Left lobe of liver (tissue), 1 donor: ENCODE results near the gene ZNF266. TPM values are rescaled to one million over a fixed set of nuclear protein-coding genes. Genes with fewer than 3 reads are reported as not detected.

Experiments
- total RNA-seq: library from RNA; stranded (reverse); gene quantifications from one replicate; pipeline ENCODE4 v1.2.1, GENCODE V29; 2021
- donor health status: DM: no; HTN: yes; CAD: no.

Gene ZNF266
- total RNA-seq, 1 donor from 2014 or later, result 6.4 TPM

Other genes with a start within 250 kb of the ZNF266 start
- not detected for gene OR7D4, start 216.0 kb downstream of the ZNF266 start, total RNA-seq
- gene OR7E24, start 184.6 kb downstream of the ZNF266 start, total RNA-seq, result not detected
- gene ZNF699, start 125.7 kb downstream of the ZNF266 start, total RNA-seq, result 0.93 TPM
- gene ZNF559, start 111.4 kb downstream of the ZNF266 start, total RNA-seq, result 3.8 TPM
- 0.68 TPM for gene ZNF177, start 72.6 kb downstream of the ZNF266 start, total RNA-seq
- gene ZNF560, start 63.0 kb upstream of the ZNF266 start, total RNA-seq, result not detected
- 2.9 TPM for gene ZNF426, start 103.1 kb upstream of the ZNF266 start, total RNA-seq
- gene ZNF121, start 148.9 kb upstream of the ZNF266 start, total RNA-seq, result 9.5 TPM
- 11.5 TPM for gene ZNF561, start 185.7 kb upstream of the ZNF266 start, total RNA-seq
- gene ZNF562, start 239.5 kb upstream of the ZNF266 start, total RNA-seq, result 10.1 TPM